Measurements from ENCODE around the gene ULK3. TPM values are rescaled to one million over a fixed set of nuclear protein-coding genes. Genes with fewer than 3 reads are reported as not detected.

Gene ULK3
- total RNA-seq, 1 donor from 2014 or later, result 19.7 TPM

DNA sequence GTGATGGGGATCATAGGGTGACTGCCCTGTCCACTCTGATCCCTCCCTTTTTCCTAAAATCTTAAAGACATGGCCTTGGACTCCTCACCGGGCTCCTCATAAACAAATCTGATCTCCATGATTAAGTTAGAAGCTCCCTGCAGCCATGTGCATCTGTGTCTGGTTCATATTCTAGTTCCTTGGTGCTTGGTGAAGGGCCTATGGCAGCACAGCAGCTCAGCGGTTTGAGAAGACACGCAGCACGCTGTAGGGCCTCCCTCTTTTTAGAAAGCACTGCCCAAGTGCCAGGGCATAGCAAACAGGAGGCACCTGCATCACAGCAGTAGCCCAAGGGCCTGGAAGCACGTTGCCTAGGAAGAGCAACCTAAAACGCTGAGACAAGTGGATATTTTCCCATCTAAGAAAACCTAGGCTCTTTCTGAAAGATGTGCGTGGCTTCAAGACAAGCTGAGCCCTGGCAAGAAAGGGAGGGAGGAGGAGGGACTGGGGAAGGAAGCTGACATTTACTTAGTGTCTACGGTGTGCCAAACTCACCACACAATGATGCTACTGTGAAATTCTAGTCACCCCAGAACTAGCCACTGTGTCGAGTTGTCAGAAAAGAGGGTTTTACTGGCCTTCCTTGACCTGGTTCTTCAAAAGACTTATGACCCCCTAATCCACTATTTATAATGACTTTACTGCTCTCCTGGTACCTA is 14.9 kb upstream of the ULK3 start:
- no peak for DNase-seq (ENCODE audit: low read depth)
- no peak overlapping the region for H3K4me3 ChIP-seq (ENCODE audit: low read depth, low read length)
- TF ChIP-seq CTCF (conservative IDR thresholded peaks at IDR 0.05; ENCODE audit: low read depth, low read length), result no peak

DNA sequence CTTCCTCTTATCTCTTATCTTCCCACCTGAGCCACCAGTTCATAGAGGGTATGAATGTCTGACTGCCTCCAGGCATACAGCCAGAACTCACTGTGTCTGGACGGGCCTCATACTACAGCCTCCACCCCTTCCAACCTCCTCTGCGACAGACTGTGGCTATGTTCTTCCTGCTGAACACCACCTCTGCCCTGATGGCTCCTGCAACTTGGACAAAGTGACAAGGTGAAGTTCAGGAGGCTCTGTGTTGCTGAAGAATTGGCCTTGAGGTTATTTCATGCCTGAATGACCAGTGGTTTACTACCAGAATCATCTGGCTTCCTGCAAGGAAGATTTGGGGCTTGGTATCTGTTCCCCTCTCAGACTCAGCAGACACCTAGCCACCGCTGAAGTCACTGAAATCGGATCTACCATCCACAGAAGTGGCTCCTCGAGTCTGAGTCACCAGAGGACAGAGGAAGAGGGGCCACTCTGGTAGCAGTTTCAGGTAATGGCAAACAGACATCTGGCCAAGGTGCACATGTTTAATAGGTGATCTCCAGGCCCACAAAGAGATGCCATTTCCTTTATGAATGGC is 14.2 kb upstream of the ULK3 start:
- no peak for DNase-seq (ENCODE audit: low read depth)

DNA sequence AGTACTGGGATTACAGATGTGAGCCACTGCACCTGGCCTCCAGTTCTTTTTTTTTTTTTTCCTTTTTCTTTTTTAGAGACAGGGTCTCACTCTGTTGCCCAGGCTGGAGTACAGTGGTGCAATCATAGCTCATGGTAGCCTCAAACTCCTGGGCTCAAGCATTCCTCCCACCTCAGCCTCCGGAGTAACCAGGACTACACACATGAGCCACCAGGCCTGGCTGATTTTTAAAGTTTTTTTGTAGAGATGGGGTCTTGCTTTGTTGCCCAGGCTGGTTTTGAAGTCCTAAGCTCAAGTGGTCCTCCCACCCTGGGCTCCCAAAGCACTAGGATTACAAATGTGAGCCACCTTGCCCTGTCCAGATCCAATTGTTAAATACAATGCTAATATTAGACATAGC is 13.6 kb upstream of the ULK3 start:
- no peak for TF ChIP-seq CTCF (conservative IDR thresholded peaks at IDR 0.05; ENCODE audit: low read depth, low read length)
- H3K4me3 ChIP-seq (ENCODE audit: low read depth, low read length), result no peak overlapping the region
- DNase-seq (ENCODE audit: low read depth), result no peak

More for the DNA sequence above, 14.2 kb upstream of the ULK3 start:
- no peak overlapping the region for H3K4me3 ChIP-seq (ENCODE audit: low read depth, low read length)
- TF ChIP-seq CTCF (conservative IDR thresholded peaks at IDR 0.05; ENCODE audit: low read depth, low read length), result no peak

DNA sequence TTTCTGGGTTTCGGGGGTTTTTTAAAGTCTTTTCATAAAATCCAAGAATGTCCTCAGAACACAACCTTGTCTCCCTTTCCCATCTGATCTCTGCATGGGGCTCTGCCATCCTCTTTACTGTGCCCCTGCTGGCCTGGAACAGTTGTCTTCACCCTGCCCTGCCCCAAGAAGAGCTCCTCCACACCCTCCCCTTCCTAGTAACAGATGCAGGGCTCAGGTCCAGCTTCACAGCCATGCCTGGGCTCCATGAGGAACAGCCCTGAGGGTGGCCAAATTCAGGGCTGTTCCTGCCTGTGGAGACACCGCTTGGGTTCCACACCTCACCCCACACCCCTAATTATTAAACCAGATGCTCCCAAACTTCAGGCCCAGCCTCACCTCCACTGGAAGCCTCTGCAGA is 12.9 kb upstream of the ULK3 start:
- no peak for DNase-seq (ENCODE audit: low read depth)
- H3K4me3 ChIP-seq (ENCODE audit: low read depth, low read length), result no peak overlapping the region
- TF ChIP-seq CTCF (conservative IDR thresholded peaks at IDR 0.05; ENCODE audit: low read depth, low read length), result no peak

DNA sequence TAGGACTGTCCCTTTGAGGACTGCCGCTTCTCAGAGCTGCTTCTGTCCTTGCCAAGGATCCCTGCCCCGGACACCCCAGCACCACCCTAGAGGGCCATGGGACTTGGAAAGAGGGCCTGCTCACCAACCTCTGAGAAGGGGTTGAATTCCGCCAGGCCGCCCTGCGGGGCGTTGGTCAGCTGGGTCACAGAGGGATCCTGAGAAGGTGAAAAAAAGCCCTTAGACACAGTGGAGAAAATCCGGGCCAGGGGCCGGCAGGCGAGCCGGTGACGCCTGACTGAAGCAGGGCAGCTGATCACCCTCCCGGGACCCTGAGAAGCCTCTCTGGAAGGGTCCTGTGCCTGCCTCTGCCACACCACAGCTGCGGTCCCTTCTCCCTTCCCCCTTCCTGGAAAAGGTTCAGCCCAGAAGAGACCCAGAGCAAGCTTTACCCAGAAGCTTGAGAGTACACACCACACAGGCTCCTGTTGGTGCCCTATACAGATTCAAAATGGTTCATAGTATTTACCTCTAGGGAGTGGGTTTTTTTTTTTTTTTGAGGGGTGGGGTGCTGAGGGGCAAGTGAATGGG is 11.6 kb upstream of the ULK3 start:
- no peak overlapping the region for H3K4me3 ChIP-seq (ENCODE audit: low read depth, low read length)
- TF ChIP-seq CTCF (conservative IDR thresholded peaks at IDR 0.05; ENCODE audit: low read depth, low read length), result no peak
- no peak for DNase-seq (ENCODE audit: low read depth)

DNA sequence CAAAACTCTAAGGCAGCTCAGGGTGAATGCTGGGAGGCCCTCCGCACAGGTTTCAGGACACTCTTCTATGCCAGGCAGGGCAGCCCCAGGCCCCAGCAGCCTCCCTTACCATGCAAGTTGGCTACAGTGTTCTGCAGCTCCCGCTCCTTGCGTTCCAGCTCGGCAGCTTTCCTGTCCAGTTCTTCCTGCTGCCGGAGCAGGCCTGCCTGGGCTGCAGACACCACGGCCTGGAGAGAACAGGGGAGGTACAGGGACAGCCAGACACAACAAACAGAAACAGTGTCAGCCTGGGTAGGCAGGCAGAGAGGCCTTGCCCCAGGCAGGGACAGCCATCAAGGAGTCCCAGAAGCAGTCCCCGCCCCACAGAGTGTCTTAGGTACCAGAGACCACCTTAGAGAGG is 9.0 kb upstream of the ULK3 start:
- DNase-seq (ENCODE audit: low read depth), result no peak
- no peak overlapping the region for H3K4me3 ChIP-seq (ENCODE audit: low read depth, low read length)
- no peak for TF ChIP-seq CTCF (conservative IDR thresholded peaks at IDR 0.05; ENCODE audit: low read depth, low read length)
